H1 (cell line): ENCODE measurements around the gene SLC6A3.

Experiments used
- BACH1 ChIP-seq: IDR thresholded peaks from 2 replicates; pipeline ENCODE4 v1.6.1; 2012; ENCODE audit warnings: low read length, improper control_type of control experiment
- CEBPB ChIP-seq: IDR thresholded peaks from 2 replicates; pipeline ENCODE4 v1.6.1; 2012; ENCODE audit warnings: low read depth, low read length
- CREB1 ChIP-seq: IDR thresholded peaks from 2 replicates; pipeline ENCODE4 v1.6.1; 2012; ENCODE audit warnings: inconsistent platforms
- EP300 ChIP-seq, 2 experiments: IDR thresholded peaks; 1 replicate in 1 of 2; 2 replicates in 1 of 2; pipeline ENCODE4 v1.6.1; 2011 to 2012; ENCODE audit warnings: low read depth in 2 of 2, low read length in 2 of 2, mild to moderate bottlenecking in 2 of 2, borderline replicate concordance in 1 of 2, inconsistent platforms in 1 of 2, moderate library complexity in 1 of 2
- EZH2 ChIP-seq: fragments of 200-600 bp; sonication (generic); IDR thresholded peaks from 2 replicates; pipeline ENCODE4 v1.7.1; 2012; ENCODE audit warnings: low read depth, mild to moderate bottlenecking, moderate library complexity, low read length, inconsistent platforms; ENCODE audit not compliant: severe bottlenecking
- GABPA ChIP-seq: IDR thresholded peaks from 2 replicates; pipeline ENCODE4 v1.6.1; 2011; ENCODE audit warnings: mild to moderate bottlenecking, low read length, moderate library complexity, borderline replicate concordance; ENCODE audit not compliant: insufficient read depth
- HDAC2 ChIP-seq, 2 experiments: fragments of 300-600 bp in 1 of 2; sonication (generic) in 1 of 2; IDR thresholded peaks; 2 replicates each; pipeline ENCODE4 v1.6.1; 2011 to 2012; ENCODE audit warnings: low read depth in 2 of 2, low read length in 2 of 2, mild to moderate bottlenecking in 2 of 2, moderate library complexity in 2 of 2, borderline replicate concordance in 1 of 2, inconsistent platforms in 1 of 2
- POLR2A ChIP-seq, 2 experiments: IDR thresholded peaks; 1 replicate in 1 of 2; 2 replicates in 1 of 2; pipeline ENCODE4 v1.6.1; 2011; ENCODE audit warnings: low read depth in 2 of 2, low read length in 2 of 2, mild to moderate bottlenecking in 2 of 2; ENCODE audit errors: control extremely low read depth in 1 of 2
- SAP30 ChIP-seq: fragments of 300-600 bp; sonication (generic); IDR thresholded peaks from 2 replicates; pipeline ENCODE4 v1.7.1; 2012; ENCODE audit warnings: low read length, moderate library complexity, mild to moderate bottlenecking, inconsistent platforms; ENCODE audit not compliant: insufficient read depth, insufficient replicate concordance
- SRF ChIP-seq: IDR thresholded peaks from 2 replicates; pipeline ENCODE4 v1.6.1; 2011; ENCODE audit warnings: mild to moderate bottlenecking, low read depth, low read length, moderate library complexity
- TAF1 ChIP-seq: IDR thresholded peaks from 2 replicates; pipeline ENCODE4 v1.6.1; 2011; ENCODE audit warnings: mild to moderate bottlenecking, low read depth, low read length
- TF ChIP-seq, protein P1 (sequence below), 3 experiments: IDR thresholded peaks; 1 replicate in 2 of 3; 2 replicates in 1 of 3; pipeline versions ENCODE4 v1.5.1 to v1.6.1; 2011; ENCODE audit warnings: low read length in 3 of 3, mild to moderate bottlenecking in 3 of 3, inconsistent platforms in 2 of 3, low read depth in 1 of 3, moderate library complexity in 1 of 3; ENCODE audit not compliant: insufficient read depth in 1 of 3; ENCODE audit errors: control extremely low read depth in 1 of 3

DNA sequence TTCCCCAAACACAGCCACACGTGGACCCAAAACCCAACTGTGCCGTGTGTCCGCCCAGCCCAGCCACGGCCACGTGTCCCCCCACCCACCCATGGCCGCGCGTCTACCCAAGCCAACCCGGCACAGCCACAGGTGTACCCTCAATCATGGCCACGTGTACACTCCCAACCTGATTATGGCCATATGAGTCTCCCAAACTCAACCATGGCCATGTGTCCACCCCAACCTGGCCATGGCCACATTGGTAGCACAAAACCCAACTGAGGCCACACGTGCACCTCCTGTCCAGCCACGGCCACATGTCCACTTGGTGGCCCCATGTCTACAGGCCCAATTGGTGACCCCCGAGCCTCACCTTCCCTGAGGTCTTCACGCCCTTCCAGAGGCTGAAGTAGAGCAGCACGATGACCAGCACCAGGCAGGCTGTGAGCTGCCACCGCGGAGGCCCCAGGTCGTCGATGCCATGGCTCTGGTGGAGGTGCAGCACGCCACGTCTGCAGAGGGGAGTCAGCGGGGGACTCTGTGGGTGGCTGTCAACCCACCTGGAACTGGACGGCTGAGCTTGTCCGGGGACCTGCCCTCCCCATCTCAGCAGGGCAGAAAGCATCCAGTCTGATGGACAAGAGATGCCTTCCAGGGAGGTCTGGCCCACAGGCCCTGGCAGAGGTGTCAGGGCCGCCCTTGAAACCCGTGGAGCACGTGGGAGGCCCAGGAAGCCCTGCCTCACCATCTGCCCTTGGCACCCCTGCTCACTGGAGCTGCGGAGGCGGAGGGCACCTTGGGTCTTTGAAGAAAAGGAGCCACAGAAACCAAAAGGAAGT, 23.5 kb downstream of the SLC6A3 start:
- TF ChIP-seq, protein P1, sequence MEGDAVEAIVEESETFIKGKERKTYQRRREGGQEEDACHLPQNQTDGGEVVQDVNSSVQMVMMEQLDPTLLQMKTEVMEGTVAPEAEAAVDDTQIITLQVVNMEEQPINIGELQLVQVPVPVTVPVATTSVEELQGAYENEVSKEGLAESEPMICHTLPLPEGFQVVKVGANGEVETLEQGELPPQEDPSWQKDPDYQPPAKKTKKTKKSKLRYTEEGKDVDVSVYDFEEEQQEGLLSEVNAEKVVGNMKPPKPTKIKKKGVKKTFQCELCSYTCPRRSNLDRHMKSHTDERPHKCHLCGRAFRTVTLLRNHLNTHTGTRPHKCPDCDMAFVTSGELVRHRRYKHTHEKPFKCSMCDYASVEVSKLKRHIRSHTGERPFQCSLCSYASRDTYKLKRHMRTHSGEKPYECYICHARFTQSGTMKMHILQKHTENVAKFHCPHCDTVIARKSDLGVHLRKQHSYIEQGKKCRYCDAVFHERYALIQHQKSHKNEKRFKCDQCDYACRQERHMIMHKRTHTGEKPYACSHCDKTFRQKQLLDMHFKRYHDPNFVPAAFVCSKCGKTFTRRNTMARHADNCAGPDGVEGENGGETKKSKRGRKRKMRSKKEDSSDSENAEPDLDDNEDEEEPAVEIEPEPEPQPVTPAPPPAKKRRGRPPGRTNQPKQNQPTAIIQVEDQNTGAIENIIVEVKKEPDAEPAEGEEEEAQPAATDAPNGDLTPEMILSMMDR (IDR thresholded peaks at IDR 0.05; ENCODE audit: control extremely low read depth in 1 of 3, insufficient read depth in 1 of 3, low read depth in 1 of 3, low read length in 3 of 3) = no peak
- TF ChIP-seq CEBPB (no peak), EZH2 (no peak), SAP30 (no peak), CREB1 (no peak), GABPA (no peak), POLR2A (IDR thresholded peaks at IDR 0.05; ENCODE audit: control extremely low read depth in 1 of 2, low read depth in 2 of 2, low read length in 2 of 2) (no peak), HDAC2 (IDR thresholded peaks at IDR 0.05; ENCODE audit: borderline replicate concordance in 1 of 2, low read depth in 2 of 2, low read length in 2 of 2) (no peak), BACH1 (no peak), SRF (no peak), TAF1 (no peak), EP300 (IDR thresholded peaks at IDR 0.05; ENCODE audit: borderline replicate concordance in 1 of 2, low read depth in 2 of 2, low read length in 2 of 2) (no peak)
